Small intestine (tissue), 7 donors: ENCODE data around the gene ORC4. TPM values are rescaled to one million over a fixed set of nuclear protein-coding genes. Genes with fewer than 3 reads are reported as not detected.
A peak's percentile ranks its signal among the peaks of the same experiment; 100 is the strongest.

Source experiments
- DNase-seq, 2 donors: peaks; one replicate each; pipeline versions ENCODE4 v3.0.0 to v3.0.0-alpha.2; 2013
- FAIRE-seq: peaks from 2 replicates; lab custom pipeline; 2012; peaks lifted over from hg19 to GRCh38; lab: Jason Lieb, UNC
- H3K27ac ChIP-seq, 3 donors: one replicate each; pipeline ENCODE4 v1.5.1; 2013; ENCODE audit warnings: low read length in 2 of 3, mild to moderate bottlenecking in 2 of 3, control low read depth in 1 of 3, inconsistent platforms in 1 of 3, low read depth in 1 of 3, moderate library complexity in 1 of 3
- H3K27me3 ChIP-seq, 3 donors: one replicate each; pipeline ENCODE4 v1.6.1; 2013; ENCODE audit warnings: low read length in 3 of 3, inconsistent platforms in 1 of 3; ENCODE audit not compliant: control insufficient read depth in 3 of 3, insufficient read depth in 3 of 3
- H3K36me3 ChIP-seq, 3 donors: one replicate each; pipeline ENCODE4 v1.6.1; 2013; ENCODE audit warnings: low read length in 3 of 3, inconsistent platforms in 1 of 3, low read depth in 1 of 3, mild to moderate bottlenecking in 1 of 3, moderate library complexity in 1 of 3; ENCODE audit not compliant: control insufficient read depth in 3 of 3, insufficient read depth in 2 of 3
- H3K4me1 ChIP-seq, 3 donors: one replicate each; pipeline ENCODE4 v1.6.1; 2013; ENCODE audit warnings: low read length in 2 of 3, inconsistent platforms in 1 of 3, low read depth in 1 of 3, mild to moderate bottlenecking in 1 of 3, moderate library complexity in 1 of 3; ENCODE audit not compliant: control insufficient read depth in 3 of 3, insufficient read depth in 2 of 3
- H3K4me3 ChIP-seq, 3 donors: one replicate each; pipeline ENCODE4 v1.5.1; 2013; ENCODE audit warnings: low read length in 3 of 3, control low read depth in 1 of 3, inconsistent platforms in 1 of 3, low read depth in 1 of 3, mild to moderate bottlenecking in 1 of 3, moderate library complexity in 1 of 3
- H3K9me3 ChIP-seq, 2 donors: one replicate each; pipeline ENCODE4 v1.6.1; 2013; ENCODE audit warnings: low read depth in 1 of 2, low read length in 1 of 2; ENCODE audit not compliant: control insufficient read depth in 2 of 2, insufficient read depth in 1 of 2
- WGBS, 3 donors: extraction: QIAGEN DNeasy Blood & Tissue Kit; methylation state at CpG; one replicate each; pipeline ENCODE4 v1.1.7; 2013; 5-methylcytosine and 5-hydroxymethylcytosine counted together
- polyA plus RNA-seq, 4 donors: library from polyadenylated mRNA; stranded (reverse) in 3 of 4; unstranded in 1 of 4; fragments of 200-250 nt in 3 of 4; fragments of 120-200 nt in 1 of 4; gene quantifications; one replicate each; pipeline versions ENCODE4 v1.2.1 to v1.2.3, GENCODE V29; 2013
- donor health status: healthy with polysubstance abuse.
- donor health status: control.
- donor health status: control.
- donor health status: Bipolar disorder and iron deficiency.
- donor health status: healthy.

Gene ORC4
- polyA plus RNA-seq, 4 donors, result 10.1 to 47.7 (median 13.5) TPM

GRCh38 chr2:147923846-147924245 lies 96.7 kb downstream of the ORC4 start:
- FAIRE-seq, result no peak
- Histone ChIP-seq H3K9me3 (no peaks in the 10 kb centered on the region), H3K4me3 (no peak overlapping the region), H3K4me1 (no peaks in the 10 kb centered on the region), H3K27me3 (no peaks in the 10 kb centered on the region), H3K27ac (no peak overlapping the region), H3K36me3 (peaks cover 2 to 9% (median 4%) of the 10 kb centered on the region in 3 donors)
- no peak for DNase-seq
- WGBS, 3 donors, result 88 to 93% (median 92%) methylated on average over 3 of the region's 3 CpGs

GRCh38 chr2:147917161-147917560 lies 103.4 kb downstream of the ORC4 start:
- Histone ChIP-seq H3K27me3 (no peaks in the 10 kb centered on the region), H3K4me3 (no peak overlapping the region), H3K4me1 (no peaks in the 10 kb centered on the region), H3K9me3 (no peaks in the 10 kb centered on the region), H3K27ac (no peak overlapping the region), H3K36me3 (peaks cover 0 to 4% (median 2%) of the 10 kb centered on the region in 3 donors)
- FAIRE-seq (no peak), DNase-seq (no peak)
- WGBS, 3 donors, result 72 to 82% (median 75%) methylated on average over 4 of the region's 4 CpGs

DNA sequence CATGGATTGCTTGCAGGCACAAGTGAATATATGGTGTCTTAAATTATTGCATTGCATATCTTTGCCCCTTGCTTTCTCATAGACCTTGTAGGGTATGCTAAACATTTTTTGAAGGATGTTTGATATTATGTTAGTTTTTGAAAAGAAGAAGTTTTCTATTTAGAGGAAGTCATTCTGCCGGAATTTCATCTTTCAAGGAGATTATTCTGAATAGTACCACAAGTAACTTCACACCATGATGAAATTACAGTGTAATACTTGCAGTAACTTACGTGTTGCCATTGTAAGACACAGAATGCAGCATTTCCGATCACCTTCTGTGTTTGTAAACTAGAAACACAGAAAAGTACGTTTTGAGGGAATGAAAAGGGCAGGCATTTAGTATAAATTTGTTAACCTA lies 103.8 kb downstream of the ORC4 start:
- H3K27me3 ChIP-seq, result no peaks in the 10 kb centered on the region
- H3K27ac ChIP-seq, result no peak overlapping the region
- H3K4me1 ChIP-seq, result no peaks in the 10 kb centered on the region
- H3K9me3 ChIP-seq, result no peaks in the 10 kb centered on the region
- DNase-seq (no peak), FAIRE-seq (no peak)
- WGBS, 3 donors, result 84 to 94% (median 89%) methylated on average over 4 of the region's 4 CpGs
- peaks cover 0 to 4% (median 2%) of the 10 kb centered on the region in 3 donors for H3K36me3 ChIP-seq
- no peak overlapping the region for H3K4me3 ChIP-seq

- no peak overlapping the region for H3K27ac ChIP-seq
- no peak overlapping the region for H3K4me3 ChIP-seq
- H3K4me1 ChIP-seq, result no peaks in the 10 kb centered on the region
- WGBS, 3 donors, result 94 to 98% (median 94%) methylated on average over 2 of the region's 2 CpGs
- H3K27me3 ChIP-seq, result no peaks in the 10 kb centered on the region
- no peaks in the 10 kb centered on the region for H3K9me3 ChIP-seq
- peaks cover 0 to 2% (median 2%) of the 10 kb centered on the region in 3 donors for H3K36me3 ChIP-seq
- DNase-seq (no peak), FAIRE-seq (no peak)
These were observed 104.5 kb downstream of the ORC4 start for GRCh38 chr2:147916067-147916466.

GRCh38 chr2:147913701-147914480 lies 106.6 kb downstream of the ORC4 start:
- 32 to 50% (median 44%) methylated on average over 3 of the region's 3 CpGs for WGBS, 3 donors
- Histone ChIP-seq H3K9me3 (no peaks in the 10 kb centered on the region), H3K4me1 (no peaks in the 10 kb centered on the region), H3K27ac (no peak overlapping the region), H3K27me3 (no peaks in the 10 kb centered on the region), H3K4me3 (no peak overlapping the region), H3K36me3 (peaks cover 0 to 3% (median 2%) of the 10 kb centered on the region in 3 donors)
- no peak for DNase-seq
- FAIRE-seq, result no peak

GRCh38 chr2:147910990-147911473 lies 109.5 kb downstream of the ORC4 start:
- Histone ChIP-seq H3K36me3 (peaks cover 0 to 3% (median 0%) of the 10 kb centered on the region in 3 donors), H3K27ac (no peak overlapping the region), H3K4me1 (no peaks in the 10 kb centered on the region), H3K9me3 (no peaks in the 10 kb centered on the region), H3K27me3 (no peaks in the 10 kb centered on the region), H3K4me3 (no peak overlapping the region)
- DNase-seq (peak; percentile 64 to 73), FAIRE-seq (peak; percentile 86)
- 0% methylated on average over 2 of the region's 2 CpGs for WGBS, 3 donors

- Histone ChIP-seq H3K4me3 (no peak overlapping the region), H3K36me3 (peaks cover 0 to 3% (median 0%) of the 10 kb centered on the region in 3 donors), H3K9me3 (no peaks in the 10 kb centered on the region), H3K4me1 (no peaks in the 10 kb centered on the region), H3K27me3 (no peaks in the 10 kb centered on the region), H3K27ac (no peak overlapping the region)
- DNase-seq (no peak), FAIRE-seq (no peak)
- WGBS, 3 donors, result 91 to 96% (median 92%) methylated on average over 2 of the region's 2 CpGs
These were observed 111.4 kb downstream of the ORC4 start for GRCh38 chr2:147909178-147909577.

DNA sequence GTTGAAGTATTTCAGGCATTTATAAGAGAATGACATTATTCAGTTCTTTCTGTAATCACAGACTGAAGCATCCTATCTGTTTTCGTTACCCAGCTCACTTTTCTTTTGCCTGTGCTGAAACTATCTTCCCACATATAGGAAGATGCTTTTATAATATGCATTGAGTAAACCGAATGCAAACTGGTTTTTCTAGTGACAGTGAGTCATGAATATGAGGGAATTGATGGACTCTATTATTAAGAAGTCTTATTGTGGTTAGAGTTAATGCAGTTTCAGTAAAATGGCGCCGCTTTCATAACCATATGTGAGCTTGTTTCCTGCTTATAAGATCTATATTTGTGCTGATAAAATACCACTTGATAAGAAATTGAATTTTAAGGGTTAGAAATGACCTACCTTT lies 116.5 kb downstream of the ORC4 start:
- Histone ChIP-seq H3K36me3 (no peaks in the 10 kb centered on the region), H3K27me3 (no peaks in the 10 kb centered on the region), H3K9me3 (no peaks in the 10 kb centered on the region), H3K4me1 (no peaks in the 10 kb centered on the region), H3K4me3 (no peak overlapping the region), H3K27ac (no peak overlapping the region)
- no peak for DNase-seq
- 72 to 81% (median 79%) methylated on average over 4 of the region's 4 CpGs for WGBS, 3 donors
- FAIRE-seq, result no peak
